ENCODE measurements around the gene BABAM2. TPM values are rescaled to one million over a fixed set of nuclear protein-coding genes. Genes with fewer than 3 reads are reported as not detected.

The BABAM2 gene
- total and polyA plus RNA-seq, 11 donors = 22.2 to 75.1 (median 62.5) TPM

GRCh38 chr2:28047681-28048080 is 157.2 kb downstream of the BABAM2 start:
- no peak for DNase-seq
- Histone ChIP-seq H3K27ac (peak overlapping the region in 1 of 12 donors; percentile 76), H3K4me3 (no peak overlapping the region), H3K36me3 (no peaks in the 10 kb centered on the region), H3K4me1 (peaks cover 0 to 24% (median 6%) of the 10 kb centered on the region in 12 donors), H3K27me3 (no peaks in the 10 kb centered on the region), H3K9me3 (no peaks in the 10 kb centered on the region)
- TF ChIP-seq CTCF (IDR thresholded peaks at IDR 0.05) (no peak), POLR2A (IDR thresholded peaks at IDR 0.05) (no peak)
- intact Hi-C loops (cut with DNase I) = loop anchor here in 1 of 10 donors (10.0 kb wide), 1 partner anchor 47 kb away; no protein-coding TSS in a partner anchor
- ATAC-seq = no peak

- 84 to 96% (median 93%) methylated on average over 3 of the region's 3 CpGs for WGBS, 4 donors
- intact Hi-C loops (cut with DNase I) = loop anchor here in 1 of 10 donors (10.0 kb wide), 1 partner anchor 46 kb away; no protein-coding TSS in a partner anchor
- no peaks in the 10 kb centered on the region for H3K27me3 ChIP-seq
Measured at GRCh38 chr2:28048341-28048740, 157.8 kb downstream of the BABAM2 start.

GRCh38 chr2:28049416-28049815 is 158.9 kb downstream of the BABAM2 start:
- 90 to 97% (median 93%) methylated on average over 1 of the region's 1 CpG for WGBS, 4 donors
- H3K27me3 ChIP-seq = no peaks in the 10 kb centered on the region
- ATAC-seq = no peak

More at GRCh38 chr2:28048341-28048740, 157.8 kb downstream of the BABAM2 start:
- no peaks in the 10 kb centered on the region for H3K36me3 ChIP-seq
- ATAC-seq (no peak), DNase-seq (no peak)
- peaks cover 0 to 24% (median 6%) of the 10 kb centered on the region in 12 donors for H3K4me1 ChIP-seq
- no peaks in the 10 kb centered on the region for H3K9me3 ChIP-seq
- peak overlapping the region in 1 of 12 donors; percentile 76 for H3K27ac ChIP-seq
- TF ChIP-seq POLR2A (IDR thresholded peaks at IDR 0.05) (no peak), CTCF (IDR thresholded peaks at IDR 0.05) (no peak)
- no peak overlapping the region for H3K4me3 ChIP-seq

GRCh38 chr2:28049899-28050298 is 159.4 kb downstream of the BABAM2 start:
- peaks cover 0 to 24% (median 6%) of the 10 kb centered on the region in 12 donors for H3K4me1 ChIP-seq
- intact Hi-C loops (cut with DNase I) = loop anchor here in 1 of 10 donors (10.0 kb wide), 1 partner anchor 45 kb away; no protein-coding TSS in a partner anchor
- H3K27me3 ChIP-seq = no peaks in the 10 kb centered on the region
- H3K27ac ChIP-seq = no peak overlapping the region
- WGBS, 4 donors = 86 to 92% (median 90%) methylated on average over 2 of the region's 2 CpGs
- no peak for TF ChIP-seq CTCF (IDR thresholded peaks at IDR 0.05)
- TF ChIP-seq POLR2A (IDR thresholded peaks at IDR 0.05) = no peak
- no peak overlapping the region for H3K4me3 ChIP-seq
- H3K36me3 ChIP-seq = no peaks in the 10 kb centered on the region
- ATAC-seq (no peak), DNase-seq (no peak)
- H3K9me3 ChIP-seq = no peaks in the 10 kb centered on the region

More at GRCh38 chr2:28049416-28049815, 158.9 kb downstream of the BABAM2 start:
- Histone ChIP-seq H3K27ac (no peak overlapping the region), H3K4me1 (peaks cover 0 to 24% (median 6%) of the 10 kb centered on the region in 12 donors), H3K36me3 (no peaks in the 10 kb centered on the region), H3K9me3 (no peaks in the 10 kb centered on the region), H3K4me3 (no peak overlapping the region)
- intact Hi-C loops (cut with DNase I) = loop anchor here in 1 of 10 donors (10.0 kb wide), 1 partner anchor 45 kb away; no protein-coding TSS in a partner anchor
- no peak for DNase-seq
- TF ChIP-seq POLR2A (IDR thresholded peaks at IDR 0.05) (no peak), CTCF (IDR thresholded peaks at IDR 0.05) (no peak)

All from heart left ventricle (tissue), 16 donors.